H4 (cell line): Measurements from ENCODE around the gene GLUL. TPM values are rescaled to one million over a fixed set of nuclear protein-coding genes. Genes with fewer than 3 reads are reported as not detected.
"Not testable (repeated sequence)": the region's sequence is repeated elsewhere in the genome, so short reads cannot be mapped to it uniquely, and the experiment has no call there.

ENCODE experiments used
- DNase-seq: peaks from one replicate; pipeline ENCODE4 v3.0.0-alpha.2; 2015; ENCODE audit warnings: low spot score
- total RNA-seq: library from RNA; depleted of rRNA; stranded (reverse); fragments of >200 nt; shearing (Covaris generic); gene quantifications from 2 replicates; pipeline ENCODE4 v1.2.3, GENCODE V29; 2014

Gene GLUL
- total RNA-seq, 1 experiment from 2014 or later = 24.9 TPM

GRCh38 chr1:182394055-182394775 is 2.6 kb upstream of the GLUL start:
- no peak for DNase-seq

DNA sequence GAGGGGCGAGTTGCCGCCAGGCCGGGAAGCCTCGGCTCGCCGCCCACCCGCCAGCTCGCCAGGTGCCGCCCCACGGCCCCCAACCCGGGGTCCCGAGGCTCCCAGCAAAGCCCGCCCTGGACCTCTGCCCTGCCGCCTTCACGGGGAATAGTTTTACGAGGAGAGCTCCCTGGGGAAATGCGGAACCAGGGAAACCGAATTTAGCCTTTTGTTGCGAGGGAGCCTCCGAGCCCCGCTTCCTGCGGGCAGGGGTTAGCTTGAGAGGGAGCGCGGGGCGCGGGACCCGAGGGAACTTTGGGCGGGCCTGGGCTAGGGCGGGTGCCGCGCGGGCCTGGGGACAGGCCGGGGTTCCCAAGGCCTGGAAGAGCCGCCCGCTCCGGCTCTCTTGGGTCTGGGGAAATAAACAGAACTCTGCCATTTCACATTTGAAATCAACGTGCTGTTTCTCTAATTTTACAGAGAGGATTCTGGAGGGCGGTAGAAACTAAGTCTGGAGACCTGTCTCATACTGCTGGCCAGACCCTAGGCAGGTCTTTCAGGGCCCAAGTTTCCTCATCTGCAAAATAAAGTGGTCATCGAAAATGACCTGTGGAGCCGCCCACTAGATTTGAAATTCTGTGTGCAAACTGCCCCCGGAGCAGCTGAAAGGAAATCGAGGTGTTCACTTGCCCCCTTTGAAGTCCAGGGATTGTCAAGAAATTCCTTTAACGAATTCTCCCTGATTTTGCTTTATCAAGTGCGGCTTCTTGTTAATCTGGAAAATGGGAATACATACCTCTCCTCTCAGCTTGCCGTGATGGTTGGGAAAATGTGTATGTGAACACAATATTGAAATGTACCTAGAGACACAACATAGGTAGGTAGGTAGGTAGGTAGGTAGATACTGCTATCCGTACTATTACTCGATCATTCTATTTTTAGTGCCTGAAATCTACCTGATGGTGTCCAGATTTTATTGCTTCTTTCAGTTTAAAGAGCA is 749 bp upstream of the GLUL start:
- DNase-seq = no peak

- no peak for DNase-seq
Observed at GRCh38 chr1:182391028-182391361, 595 bp downstream of the GLUL start.

GRCh38 chr1:182389619-182390047 is 2.0 kb downstream of the GLUL start:
- no peak for DNase-seq

- no peak for DNase-seq
Observed at GRCh38 chr1:182388392-182389134, 3.0 kb downstream of the GLUL start.

DNA sequence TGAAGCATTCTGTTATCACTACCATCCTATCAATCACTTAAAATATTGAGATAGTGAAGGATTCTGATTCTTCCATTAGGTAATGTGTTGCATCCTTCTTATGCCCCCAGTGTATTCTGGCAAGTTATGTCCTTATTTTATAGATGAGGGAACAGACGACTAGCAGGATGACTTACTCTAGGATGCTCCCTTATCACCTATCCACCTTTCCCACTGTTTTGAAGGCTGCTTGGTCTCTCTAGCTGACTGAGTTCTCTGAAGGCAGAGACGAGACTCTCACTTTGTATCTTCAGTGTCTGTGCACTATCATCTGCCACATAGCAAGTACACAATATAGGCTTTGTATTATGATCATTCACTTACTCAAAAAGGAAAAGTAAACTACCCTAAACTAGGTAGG is 4.0 kb downstream of the GLUL start:
- no peak for DNase-seq

DNA sequence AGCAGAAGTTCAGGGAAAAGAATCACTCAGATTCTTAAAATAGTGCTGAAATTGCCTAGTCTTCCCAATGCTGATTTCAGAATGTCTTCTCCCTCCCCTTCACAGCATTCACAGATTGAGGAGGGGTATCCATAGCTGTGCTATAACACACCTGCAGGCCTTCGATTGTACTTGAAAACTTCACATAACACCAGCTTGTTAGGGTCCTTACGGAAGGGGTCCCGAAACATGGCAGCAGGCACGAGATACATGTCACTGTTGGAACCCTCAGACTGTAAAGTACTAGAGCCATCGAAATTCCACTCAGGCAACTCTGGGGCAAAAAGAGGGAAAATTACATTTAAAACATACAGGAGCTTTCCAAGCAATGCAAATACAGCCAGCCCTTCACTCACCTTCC is 4.6 kb downstream of the GLUL start:
- DNase-seq = no peak

GRCh38 chr1:182385885-182386853 is 5.4 kb downstream of the GLUL start:
- no peak for DNase-seq

- no peak for DNase-seq
Observed at GRCh38 chr1:182384387-182384960, 7.1 kb downstream of the GLUL start.

DNA sequence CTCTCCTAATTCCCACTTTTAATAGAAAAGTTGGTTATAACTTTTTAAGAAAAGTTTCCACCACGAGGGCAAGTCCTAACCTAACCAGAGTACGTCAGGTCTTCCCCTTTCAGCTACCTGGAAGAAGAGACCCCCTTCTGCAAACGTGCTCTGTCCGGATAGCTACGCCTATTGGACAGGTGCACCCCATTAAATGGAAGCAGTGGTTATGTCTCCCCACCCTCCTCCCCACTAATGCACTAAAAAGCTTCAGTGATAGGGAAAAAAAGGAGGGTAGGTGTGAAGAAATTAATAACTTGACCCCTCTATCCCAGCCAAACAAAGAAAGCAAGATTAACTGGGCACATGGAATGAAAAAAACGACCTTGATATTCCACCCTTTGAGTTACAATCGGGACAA is 7.7 kb downstream of the GLUL start:
- DNase-seq = no peak

DNA sequence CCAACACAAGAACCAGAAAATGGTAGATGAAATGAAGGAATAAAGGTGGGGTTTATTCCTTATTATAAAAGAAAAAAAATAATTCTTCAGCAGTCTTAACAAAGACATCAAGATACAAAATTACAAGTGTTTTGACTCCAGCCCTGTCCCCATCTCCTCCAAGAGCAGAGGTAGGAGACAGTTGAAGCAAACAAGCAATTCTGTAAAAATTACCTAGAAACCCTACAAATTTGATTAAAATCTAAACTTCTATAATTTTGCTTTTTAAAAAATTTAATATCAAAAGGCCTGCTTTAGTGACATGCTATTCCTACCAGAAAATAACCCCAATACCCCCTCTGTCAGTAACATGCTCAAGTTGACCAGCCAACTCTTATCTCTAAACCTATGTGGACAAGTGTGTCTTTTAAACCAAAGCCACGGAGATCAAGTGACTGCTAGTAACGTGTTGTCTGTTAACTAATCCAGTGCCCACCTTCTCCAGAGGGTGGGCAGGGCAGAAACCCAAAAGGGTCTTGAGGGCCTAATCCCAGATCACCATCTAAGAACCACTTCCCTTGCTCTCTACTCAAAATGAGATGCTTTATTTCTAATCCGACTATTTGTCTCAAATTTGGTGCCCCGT is 8.4 kb downstream of the GLUL start:
- no peak for DNase-seq

GRCh38 chr1:182381962-182382819 is 9.4 kb downstream of the GLUL start:
- DNase-seq = no peak

DNA sequence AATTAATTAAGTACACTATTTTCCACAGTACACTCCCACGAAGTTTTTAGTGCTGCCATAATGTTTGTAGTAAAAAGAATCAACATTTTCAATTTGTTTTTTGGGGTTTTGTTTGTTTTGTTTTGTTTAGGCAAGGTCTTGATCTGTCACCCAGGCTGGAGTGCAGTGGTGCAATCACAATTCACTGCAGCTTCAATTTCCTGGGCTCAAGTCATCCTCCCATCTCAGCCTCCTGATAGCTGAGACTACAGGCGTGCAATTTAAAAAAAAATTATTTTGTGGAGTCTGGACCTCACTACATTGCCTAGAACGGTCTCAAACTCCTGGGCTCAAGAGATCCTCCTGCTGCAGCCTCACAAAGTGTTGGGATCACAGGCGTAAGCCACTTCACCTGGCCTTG is 11.4 kb downstream of the GLUL start:
- DNase-seq = no peak

DNA sequence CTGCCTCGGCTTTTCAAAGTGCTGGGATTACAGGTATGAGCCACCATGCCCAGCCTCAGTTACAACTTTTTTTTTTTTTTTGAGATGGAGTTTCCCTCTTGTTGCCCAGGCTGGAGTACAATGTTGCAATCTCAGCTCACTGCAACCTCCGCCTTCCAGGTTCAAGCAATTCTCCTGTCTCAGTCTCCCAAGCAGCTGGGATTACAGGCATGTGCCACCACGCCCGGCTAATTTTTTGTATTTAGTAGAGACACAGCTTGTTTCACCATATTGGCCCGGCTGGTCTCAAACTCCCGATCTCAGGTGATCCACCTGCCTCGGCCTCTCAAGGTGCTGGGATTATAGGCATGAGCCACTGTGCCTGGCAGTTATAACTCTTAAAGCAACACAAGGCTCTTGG is 11.8 kb downstream of the GLUL start:
- not testable (repeated sequence) for DNase-seq

DNA sequence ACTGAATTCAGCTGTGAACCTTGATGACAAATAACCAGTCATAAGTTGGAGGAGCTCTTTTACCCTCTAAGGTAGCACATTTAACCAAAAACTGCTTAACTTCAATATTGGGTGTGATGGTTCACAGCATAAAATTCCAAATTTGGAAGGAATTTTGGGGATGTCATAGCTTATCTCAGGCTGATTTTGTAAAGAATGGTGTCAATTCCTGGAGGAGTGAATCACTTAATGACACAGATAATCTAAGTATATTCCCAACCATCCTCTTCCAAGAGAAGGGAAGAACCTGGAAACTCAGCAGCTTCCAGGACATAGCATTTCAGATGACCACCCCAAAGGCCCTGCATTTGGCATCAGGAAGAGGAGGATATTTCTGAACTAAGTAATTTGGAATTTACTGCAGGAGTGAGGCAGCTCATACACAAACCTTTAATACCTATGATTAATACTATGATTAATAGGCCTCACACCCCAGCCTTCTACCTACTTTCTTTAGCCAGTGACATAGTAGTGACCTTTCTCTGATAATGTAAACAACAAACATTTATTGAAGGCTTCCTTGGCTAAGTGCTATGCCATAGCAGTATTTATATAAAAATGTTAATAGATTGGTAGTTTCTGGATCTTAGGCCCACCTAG is 14.5 kb downstream of the GLUL start:
- no peak for DNase-seq

- DNase-seq = no peak
Observed at GRCh38 chr1:182374101-182374834, 17.3 kb downstream of the GLUL start.

DNA sequence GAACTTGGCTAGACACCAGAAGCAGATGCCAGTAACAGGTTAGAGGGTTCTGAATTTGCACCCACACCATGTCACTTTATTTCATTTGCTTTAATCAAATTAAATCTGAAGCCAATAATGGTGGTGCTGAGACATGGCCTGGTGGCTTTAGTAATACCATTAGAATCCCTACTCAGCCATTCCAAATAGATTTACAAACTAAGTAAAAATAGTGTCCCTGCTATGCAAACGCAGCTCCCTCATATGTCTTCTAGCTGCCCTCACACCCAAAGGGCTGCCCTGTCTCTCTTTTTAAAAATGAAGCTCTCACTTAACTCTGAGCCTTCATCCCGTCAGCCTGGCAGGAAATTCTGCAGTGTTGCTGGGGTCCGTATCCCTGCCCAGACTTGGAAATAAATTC is 21.1 kb downstream of the GLUL start:
- no peak for DNase-seq

DNA sequence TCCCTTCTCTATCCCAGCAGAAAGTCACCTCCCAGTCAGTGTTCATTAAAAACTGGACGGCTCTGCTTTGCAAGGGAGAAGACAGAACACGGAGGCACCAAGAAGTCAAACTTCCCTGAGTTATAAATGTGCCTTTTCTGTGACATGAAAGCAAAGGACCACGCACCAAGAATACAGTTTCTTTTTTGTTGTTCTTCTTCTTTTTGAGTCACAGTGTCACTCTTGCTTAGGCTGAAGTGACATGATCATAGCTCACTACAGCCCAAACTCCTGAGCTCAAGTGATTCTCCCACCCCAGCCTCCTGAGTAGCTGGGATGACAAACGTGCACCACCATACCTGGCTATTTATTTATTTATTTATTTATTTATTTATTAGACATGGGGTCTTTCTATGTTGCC is 22.7 kb downstream of the GLUL start:
- no peak for DNase-seq
